Stomach smooth muscle (tissue), 2 donors: Measurements from ENCODE around the gene RHEB.

Experiments used
- H3K27ac ChIP-seq: one replicate; pipeline ENCODE4 v1.7.0; 2013; ENCODE audit warnings: mild to moderate bottlenecking, low read length, inconsistent platforms
- H3K27me3 ChIP-seq, 2 donors: one replicate each; pipeline ENCODE4 v1.7.0; 2013; ENCODE audit warnings: low read length in 2 of 2; ENCODE audit not compliant: insufficient read depth in 2 of 2, control insufficient read depth in 1 of 2
- H3K36me3 ChIP-seq, 2 donors: one replicate each; pipeline ENCODE4 v1.7.0; 2013; ENCODE audit warnings: low read length in 2 of 2; ENCODE audit not compliant: control insufficient read depth in 2 of 2, insufficient read depth in 2 of 2
- H3K4me1 ChIP-seq: one replicate; pipeline ENCODE4 v1.7.0; 2013; ENCODE audit warnings: low read length; ENCODE audit not compliant: control insufficient read depth, insufficient read depth
- H3K4me3 ChIP-seq, 2 donors: one replicate each; pipeline ENCODE4 v1.7.0; 2013; ENCODE audit warnings: low read length in 2 of 2
- H3K9ac ChIP-seq, 2 donors: one replicate each; pipeline ENCODE4 v1.7.0; 2013; ENCODE audit warnings: low read length in 2 of 2, mild to moderate bottlenecking in 1 of 2
- H3K9me3 ChIP-seq, 2 donors: one replicate each; pipeline ENCODE4 v1.7.0; 2013; ENCODE audit warnings: low read length in 2 of 2; ENCODE audit not compliant: control insufficient read depth in 2 of 2
- donor health status: healthy.
- donor health status: Pancreatic carcinoma.

Gene RHEB

GRCh38 chr7:151470711-151471110, 49.0 kb downstream of the RHEB start:
- H3K9me3 ChIP-seq, result no peaks in the 10 kb centered on the region
- no peak overlapping the region for H3K9ac ChIP-seq
- H3K4me1 ChIP-seq, result peaks cover 15% of the 10 kb centered on the region
- H3K4me3 ChIP-seq, result no peak overlapping the region
- H3K36me3 ChIP-seq, result peaks cover 35 to 41% of the 10 kb centered on the region in 2 donors
- H3K27me3 ChIP-seq, result no peaks in the 10 kb centered on the region
- no peak overlapping the region for H3K27ac ChIP-seq

DNA sequence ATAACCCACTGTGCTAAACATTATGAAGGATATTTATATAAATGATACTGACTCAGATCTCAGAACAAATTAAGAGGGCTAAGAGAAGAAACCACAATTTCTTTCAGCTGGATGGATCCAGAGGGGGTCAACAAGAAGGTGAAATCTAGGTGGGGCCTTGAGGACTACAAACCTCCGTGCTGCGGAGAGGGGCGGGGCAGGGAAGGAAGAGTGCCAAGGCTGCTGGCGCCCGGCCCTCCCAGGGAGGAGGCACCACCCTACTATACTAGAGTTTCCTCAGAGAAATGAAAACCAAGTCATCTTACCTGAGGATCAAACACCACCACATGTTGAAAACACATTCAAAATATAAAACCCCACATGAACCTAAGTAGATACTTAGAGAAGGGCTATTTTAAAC, 50.4 kb downstream of the RHEB start:
- Histone ChIP-seq H3K9ac (no peak overlapping the region), H3K27ac (no peak overlapping the region), H3K36me3 (peaks cover 45 to 48% of the 10 kb centered on the region in 2 donors), H3K4me3 (no peak overlapping the region), H3K9me3 (no peaks in the 10 kb centered on the region), H3K27me3 (no peaks in the 10 kb centered on the region), H3K4me1 (peaks cover 15% of the 10 kb centered on the region)

GRCh38 chr7:151468217-151469018, 51.3 kb downstream of the RHEB start:
- Histone ChIP-seq H3K27me3 (no peaks in the 10 kb centered on the region), H3K4me3 (no peak overlapping the region), H3K27ac (peak overlapping the region; percentile 18), H3K9me3 (no peaks in the 10 kb centered on the region), H3K36me3 (peaks cover 47 to 48% of the 10 kb centered on the region in 2 donors), H3K9ac (no peak overlapping the region), H3K4me1 (peaks cover 15% of the 10 kb centered on the region)

- H3K36me3 ChIP-seq, result peaks cover 33 to 38% of the 10 kb centered on the region in 2 donors
- H3K27ac ChIP-seq, result no peak overlapping the region
- peaks cover 25% of the 10 kb centered on the region for H3K4me1 ChIP-seq
- no peaks in the 10 kb centered on the region for H3K27me3 ChIP-seq
- no peaks in the 10 kb centered on the region for H3K9me3 ChIP-seq
- H3K9ac ChIP-seq, result no peak overlapping the region
- H3K4me3 ChIP-seq, result no peak overlapping the region
These were observed 54.5 kb downstream of the RHEB start for GRCh38 chr7:151465169-151465568.

DNA sequence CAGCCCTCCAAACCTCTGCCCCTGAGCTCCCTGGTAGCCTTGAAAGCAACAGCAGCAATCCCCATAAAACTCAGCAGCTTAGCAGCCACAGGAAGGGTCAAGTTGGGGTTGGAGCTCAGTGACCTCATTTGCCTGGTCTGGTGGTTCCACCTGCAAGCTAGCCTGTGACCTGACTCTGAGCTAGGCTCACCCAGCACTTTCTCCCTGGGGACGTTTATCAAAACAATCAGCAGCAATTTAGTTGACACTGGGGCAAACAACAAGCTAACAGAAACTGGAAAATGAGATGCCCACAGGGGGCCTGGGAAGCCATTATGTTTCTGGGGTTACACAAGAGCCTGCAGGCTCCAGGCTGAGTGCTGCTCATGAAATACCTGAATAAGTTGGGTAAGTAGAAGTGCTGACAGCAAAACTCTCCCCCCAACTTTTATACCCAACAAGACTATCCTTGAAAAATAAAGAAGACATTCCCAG, 57.4 kb downstream of the RHEB start:
- Histone ChIP-seq H3K9ac (no peak overlapping the region), H3K4me1 (peaks cover 33% of the 10 kb centered on the region), H3K36me3 (peaks cover 15 to 21% of the 10 kb centered on the region in 2 donors), H3K27ac (peak overlapping the region; percentile 37), H3K4me3 (no peak overlapping the region), H3K9me3 (no peaks in the 10 kb centered on the region), H3K27me3 (no peaks in the 10 kb centered on the region)

GRCh38 chr7:151461942-151462230, 57.8 kb downstream of the RHEB start:
- no peaks in the 10 kb centered on the region for H3K27me3 ChIP-seq
- H3K36me3 ChIP-seq, result peaks cover 15 to 19% of the 10 kb centered on the region in 2 donors
- H3K9me3 ChIP-seq, result no peaks in the 10 kb centered on the region
- H3K27ac ChIP-seq, result peak overlapping the region; percentile 99
- H3K4me1 ChIP-seq, result peaks cover 33% of the 10 kb centered on the region
- H3K4me3 ChIP-seq, result no peak overlapping the region
- no peak overlapping the region for H3K9ac ChIP-seq

DNA sequence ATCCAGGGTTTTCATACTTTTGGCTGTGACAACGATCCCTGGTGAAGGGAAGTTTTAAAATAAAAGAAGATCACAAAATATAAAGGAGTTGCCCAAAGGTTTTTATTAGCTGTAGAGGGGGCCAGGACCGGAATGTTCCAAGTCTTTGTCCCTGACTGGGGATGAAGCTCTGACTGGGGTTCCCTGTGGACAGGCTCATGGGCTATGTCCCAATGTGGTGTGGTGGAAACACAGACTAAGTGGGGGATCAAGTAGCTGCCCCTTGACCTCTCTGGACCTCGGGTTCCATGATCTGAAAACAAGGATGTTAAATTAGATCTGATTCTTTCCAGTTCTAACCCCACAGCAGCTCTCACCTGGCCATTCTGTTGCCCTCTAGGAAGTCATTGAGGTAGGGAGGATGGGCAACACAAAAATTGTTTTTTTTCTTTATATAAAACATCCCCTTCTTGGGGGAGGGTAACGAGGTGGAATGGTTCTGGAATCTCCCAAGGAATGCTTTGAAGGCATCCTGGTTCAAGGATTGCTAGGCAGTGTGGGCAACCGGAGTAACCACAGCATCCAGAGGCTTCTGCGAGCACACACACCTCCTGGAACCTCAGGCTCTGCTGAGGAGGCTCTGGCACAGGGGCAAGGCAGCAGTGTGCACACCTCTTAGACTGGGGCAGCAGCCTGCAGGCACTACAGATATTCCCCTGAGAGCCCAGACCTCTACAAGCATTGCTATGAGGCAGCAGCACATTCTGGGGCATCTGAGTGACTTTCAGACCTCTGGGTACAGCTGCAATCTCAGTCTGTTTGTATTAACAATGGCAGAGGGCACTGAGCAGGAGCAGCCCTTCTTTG, 58.4 kb downstream of the RHEB start:
- H3K4me1 ChIP-seq, result peaks cover 33% of the 10 kb centered on the region
- H3K36me3 ChIP-seq, result peaks cover 15 to 17% of the 10 kb centered on the region in 2 donors
- no peaks in the 10 kb centered on the region for H3K27me3 ChIP-seq
- H3K4me3 ChIP-seq, result no peak overlapping the region
- H3K9ac ChIP-seq, result peak overlapping the region in 1 of 2 donors; percentile 65
- H3K27ac ChIP-seq, result peak overlapping the region; percentile 99
- no peaks in the 10 kb centered on the region for H3K9me3 ChIP-seq

- peaks cover 33% of the 10 kb centered on the region for H3K4me1 ChIP-seq
- no peaks in the 10 kb centered on the region for H3K27me3 ChIP-seq
- H3K27ac ChIP-seq, result peak overlapping the region; percentile 99
- peak overlapping the region; percentile 65 to 80 for H3K9ac ChIP-seq
- H3K9me3 ChIP-seq, result no peaks in the 10 kb centered on the region
- H3K36me3 ChIP-seq, result peaks cover 8 to 11% of the 10 kb centered on the region in 2 donors
- H3K4me3 ChIP-seq, result peak overlapping the region; percentile 24 to 66
These were observed 59.2 kb downstream of the RHEB start for GRCh38 chr7:151460474-151460855.

GRCh38 chr7:151459726-151460473, 59.8 kb downstream of the RHEB start:
- Histone ChIP-seq H3K4me3 (peak overlapping the region; percentile 28 to 66), H3K27ac (peak overlapping the region; percentile 99), H3K36me3 (peaks cover 4 to 7% of the 10 kb centered on the region in 2 donors), H3K9me3 (no peaks in the 10 kb centered on the region), H3K27me3 (no peaks in the 10 kb centered on the region), H3K4me1 (peaks cover 33% of the 10 kb centered on the region), H3K9ac (peak overlapping the region; percentile 65 to 80)

- Histone ChIP-seq H3K27me3 (no peaks in the 10 kb centered on the region), H3K4me1 (peaks cover 33% of the 10 kb centered on the region), H3K27ac (no peak overlapping the region), H3K4me3 (no peak overlapping the region), H3K9me3 (no peaks in the 10 kb centered on the region), H3K36me3 (no peaks in the 10 kb centered on the region), H3K9ac (no peak overlapping the region)
These were observed 62.2 kb downstream of the RHEB start for GRCh38 chr7:151457534-151457933.
